HG02798 (cell line): ENCODE data around the gene DAD1.
"Not testable (repeated sequence)": the region's sequence is repeated elsewhere in the genome, so short reads cannot be mapped to it uniquely, and the experiment has no call there.

Experiments used
- ATAC-seq: cut with Tn5 transposase; IDR thresholded peaks from one replicate; pipeline ENCODE4 v1.9.1; 2021; ENCODE audit warnings: mild to moderate bottlenecking; ENCODE audit not compliant: unreplicated experiment, poor library complexity

The DAD1 gene

GRCh38 chr14:22570132-22570949, 18.7 kb downstream of the DAD1 start:
- ATAC-seq: peak; percentile 83

- no peak for ATAC-seq
Measured at GRCh38 chr14:22569737-22570131, 19.3 kb downstream of the DAD1 start.

GRCh38 chr14:22569106-22569736, 19.8 kb downstream of the DAD1 start:
- ATAC-seq: no peak

- ATAC-seq: no peak
Measured at GRCh38 chr14:22567437-22567836, 21.6 kb downstream of the DAD1 start.

- no peak for ATAC-seq
Measured at GRCh38 chr14:22566845-22567244, 22.2 kb downstream of the DAD1 start.

- not testable (repeated sequence) for ATAC-seq
Measured at GRCh38 chr14:22566266-22566665, 22.8 kb downstream of the DAD1 start.

- peak; percentile 35 for ATAC-seq
Measured at GRCh38 chr14:22565391-22565945, 23.6 kb downstream of the DAD1 start.

GRCh38 chr14:22564463-22564862, 24.6 kb downstream of the DAD1 start:
- no peak for ATAC-seq

- peak; percentile 41 for ATAC-seq
Measured at GRCh38 chr14:22563987-22564386, 25.0 kb downstream of the DAD1 start.

GRCh38 chr14:22561661-22562579, 27.1 kb downstream of the DAD1 start:
- ATAC-seq: peak; percentile 10

GRCh38 chr14:22561366-22561660, 27.7 kb downstream of the DAD1 start:
- no peak for ATAC-seq

GRCh38 chr14:22560662-22561365, 28.2 kb downstream of the DAD1 start:
- ATAC-seq: no peak

GRCh38 chr14:22559041-22559440, 30.0 kb downstream of the DAD1 start:
- no peak for ATAC-seq

GRCh38 chr14:22558221-22558913, 30.7 kb downstream of the DAD1 start:
- no peak for ATAC-seq

- no peak for ATAC-seq
Measured at GRCh38 chr14:22557846-22558220, 31.2 kb downstream of the DAD1 start.

- peak; percentile 40 for ATAC-seq
Measured at GRCh38 chr14:22556990-22557623, 31.9 kb downstream of the DAD1 start.

- ATAC-seq: peak; percentile 74
Measured at GRCh38 chr14:22556021-22556989, 32.7 kb downstream of the DAD1 start.
